GM23338 (cell line): ENCODE measurements around the gene CDIPT. TPM values are rescaled to one million over a fixed set of nuclear protein-coding genes. Genes with fewer than 3 reads are reported as not detected.

Experiments used
- ATAC-seq: fragments of 200-7000 bp; cut with Tn5 transposase; 3 replicates; pipeline ENCODE4 v1.9.1; 2020
- DNase-seq: peaks from one replicate; pipeline ENCODE4 v3.0.0-alpha.2; 2015; ENCODE audit warnings: low spot score
- H2AFZ ChIP-seq: fragments of 200-600 bp; sonication (generic); 2 replicates; pipeline ENCODE4 v1.8.0; 2016; ENCODE audit warnings: antibody characterized with exemption, mild to moderate bottlenecking, moderate library complexity
- H3F3A ChIP-seq: fragments of 200-600 bp; sonication (generic); replicated peaks from 2 replicates; pipeline ENCODE4 v1.8.0; 2017; ENCODE audit warnings: antibody characterized with exemption, mixed run types, low read depth
- H3K27ac ChIP-seq: fragments of 200-600 bp; sonication (generic); 2 replicates; pipeline ENCODE4 v1.6.1; 2016; ENCODE audit warnings: low read depth
- H3K27me3 ChIP-seq: fragments of 200-600 bp; sonication (generic); 2 replicates; pipeline ENCODE4 v1.8.0; 2016; ENCODE audit warnings: mild to moderate bottlenecking, mixed run types, moderate library complexity; ENCODE audit not compliant: insufficient read depth
- H3K36me3 ChIP-seq: fragments of 200-600 bp; sonication (generic); 2 replicates; pipeline ENCODE4 v1.8.0; 2016; ENCODE audit warnings: mild to moderate bottlenecking; ENCODE audit not compliant: insufficient read depth
- H3K4me1 ChIP-seq: fragments of 200-600 bp; sonication (generic); 2 replicates; pipeline ENCODE4 v1.8.0; 2016; ENCODE audit warnings: mild to moderate bottlenecking, moderate library complexity; ENCODE audit not compliant: insufficient read depth
- H3K4me2 ChIP-seq: fragments of 200-600 bp; sonication (generic); 2 replicates; pipeline ENCODE4 v1.7.1; 2017; ENCODE audit warnings: mixed run types
- H3K4me3 ChIP-seq: fragments of 200-600 bp; sonication (generic); 2 replicates; pipeline ENCODE4 v1.6.1; 2016; ENCODE audit warnings: mixed run types
- H3K79me2 ChIP-seq: fragments of 200-600 bp; sonication (generic); replicated peaks from 2 replicates; pipeline ENCODE4 v1.8.0; 2017; ENCODE audit warnings: mild to moderate bottlenecking; ENCODE audit not compliant: insufficient read depth
- H3K9me2 ChIP-seq: fragments of 200-600 bp; sonication (generic); 2 replicates; pipeline ENCODE4 v1.8.0; 2017; ENCODE audit not compliant: insufficient read depth
- H4K20me1 ChIP-seq: fragments of 200-600 bp; sonication (generic); replicated peaks from 2 replicates; pipeline ENCODE4 v1.8.0; 2017; ENCODE audit warnings: mild to moderate bottlenecking; ENCODE audit not compliant: insufficient read depth
- H3K27ac Mint-ChIP-seq: 2 replicates; pipeline ENCODE4 v1.8.0; 2020; ENCODE audit warnings: inconsistent platforms, mild to moderate bottlenecking, moderate library complexity, mixed read lengths
- H3K27me3 Mint-ChIP-seq: 3 replicates; pipeline ENCODE4 v1.8.0; 2022; ENCODE audit warnings: low read depth, mild to moderate bottlenecking, moderate library complexity, mixed read lengths, inconsistent platforms; ENCODE audit not compliant: insufficient read depth, poor library complexity
- H3K36me3 Mint-ChIP-seq: 3 replicates; pipeline ENCODE4 v1.8.0; 2021; ENCODE audit warnings: low read depth, mild to moderate bottlenecking, inconsistent platforms, moderate library complexity, mixed read lengths
- H3K4me1 Mint-ChIP-seq: 3 replicates; pipeline ENCODE4 v1.8.0; 2020; ENCODE audit warnings: mild to moderate bottlenecking, inconsistent platforms, mixed read lengths
- H3K4me3 Mint-ChIP-seq: 3 replicates; pipeline ENCODE4 v1.8.0; 2021; ENCODE audit warnings: moderate library complexity, mild to moderate bottlenecking, inconsistent platforms, mixed read lengths
- H3K9me3 Mint-ChIP-seq: 3 replicates; pipeline ENCODE4 v1.8.0; 2020; ENCODE audit warnings: moderate library complexity, mild to moderate bottlenecking, inconsistent platforms, mixed read lengths
- CREB1 ChIP-seq: fragments of 250-450 bp; sonication (Bioruptor Pico); IDR thresholded peaks from 2 replicates; pipeline ENCODE4 v1.5.0; 2020; ENCODE audit warnings: low read depth, mild to moderate bottlenecking, moderate library complexity
- EZH2 ChIP-seq: fragments of 200-600 bp; sonication (generic); IDR thresholded peaks from one replicate; pipeline ENCODE4 v1.8.0; 2017; ENCODE audit warnings: antibody characterized with exemption, mild to moderate bottlenecking, low read depth; ENCODE audit not compliant: unreplicated experiment
- EZH2phosphoT487 ChIP-seq: fragments of 200-600 bp; sonication (generic); IDR thresholded peaks from one replicate; pipeline ENCODE4 v1.8.1; 2018; ENCODE audit warnings: antibody characterized with exemption; ENCODE audit not compliant: unreplicated experiment
- JUNB ChIP-seq: IDR thresholded peaks from one replicate; pipeline ENCODE4 v1.6.1; 2016; ENCODE audit warnings: antibody characterized with exemption; ENCODE audit not compliant: unreplicated experiment
- ZNF331 ChIP-seq: fragments of 250-450 bp; sonication (Bioruptor Pico); IDR thresholded peaks from 2 replicates; pipeline ENCODE4 v1.5.0; 2020; ENCODE audit warnings: low read depth, mild to moderate bottlenecking, moderate library complexity
- polyA plus RNA-seq: library from polyadenylated mRNA; unstranded; fragments of >200 nt; fragmentation: Nextera tagmentation; extraction: Ambion mirVana; gene quantifications from 2 replicates; pipeline ENCODE4 v1.2.1, GENCODE V29; 2016
- total RNA-seq: library from RNA; depleted of rRNA; stranded (reverse); fragments of >200 nt; shearing (Covaris generic); gene quantifications from 2 replicates; pipeline ENCODE4 v1.2.3, GENCODE V29; 2014
- TF ChIP-seq, protein P1 (sequence below): IDR thresholded peaks from one replicate; pipeline ENCODE4 v1.6.1; 2018; ENCODE audit warnings: antibody characterized with exemption; ENCODE audit not compliant: unreplicated experiment
- TF ChIP-seq, protein P2 (sequence below): fragments of 250-450 bp; sonication (Bioruptor Pico); IDR thresholded peaks from 2 replicates; pipeline ENCODE4 v1.5.0; 2020; ENCODE audit warnings: mild to moderate bottlenecking, moderate library complexity

Gene CDIPT
- total and polyA plus RNA-seq, 2 experiments from 2014 or later, result 36.2 to 78.1 TPM

DNA sequence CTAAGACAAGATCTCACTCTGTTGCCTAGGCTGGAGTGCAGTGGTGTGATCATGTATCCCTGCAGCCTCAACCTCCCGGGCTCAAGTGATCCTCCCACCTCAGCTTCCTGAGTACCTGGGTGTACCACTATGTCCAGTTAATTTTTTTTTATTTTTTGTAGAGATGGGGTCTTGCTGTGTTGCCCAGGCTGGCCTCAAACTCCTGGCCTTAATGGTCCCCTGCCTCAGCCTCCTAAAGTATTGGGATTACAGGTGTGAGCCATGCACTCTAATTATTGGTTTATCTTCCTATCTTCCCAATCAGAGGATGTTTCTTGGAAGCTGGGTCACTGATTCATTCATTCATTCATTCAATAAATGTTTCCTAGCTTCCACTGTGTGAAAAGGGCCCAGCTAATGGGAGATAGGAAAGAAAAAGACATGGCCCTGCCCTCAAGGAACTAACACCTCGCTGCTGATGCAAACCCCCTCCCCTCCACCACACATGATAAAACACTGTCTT lies 45.7 kb upstream of the CDIPT start (continued):
- TF ChIP-seq, protein P1, sequence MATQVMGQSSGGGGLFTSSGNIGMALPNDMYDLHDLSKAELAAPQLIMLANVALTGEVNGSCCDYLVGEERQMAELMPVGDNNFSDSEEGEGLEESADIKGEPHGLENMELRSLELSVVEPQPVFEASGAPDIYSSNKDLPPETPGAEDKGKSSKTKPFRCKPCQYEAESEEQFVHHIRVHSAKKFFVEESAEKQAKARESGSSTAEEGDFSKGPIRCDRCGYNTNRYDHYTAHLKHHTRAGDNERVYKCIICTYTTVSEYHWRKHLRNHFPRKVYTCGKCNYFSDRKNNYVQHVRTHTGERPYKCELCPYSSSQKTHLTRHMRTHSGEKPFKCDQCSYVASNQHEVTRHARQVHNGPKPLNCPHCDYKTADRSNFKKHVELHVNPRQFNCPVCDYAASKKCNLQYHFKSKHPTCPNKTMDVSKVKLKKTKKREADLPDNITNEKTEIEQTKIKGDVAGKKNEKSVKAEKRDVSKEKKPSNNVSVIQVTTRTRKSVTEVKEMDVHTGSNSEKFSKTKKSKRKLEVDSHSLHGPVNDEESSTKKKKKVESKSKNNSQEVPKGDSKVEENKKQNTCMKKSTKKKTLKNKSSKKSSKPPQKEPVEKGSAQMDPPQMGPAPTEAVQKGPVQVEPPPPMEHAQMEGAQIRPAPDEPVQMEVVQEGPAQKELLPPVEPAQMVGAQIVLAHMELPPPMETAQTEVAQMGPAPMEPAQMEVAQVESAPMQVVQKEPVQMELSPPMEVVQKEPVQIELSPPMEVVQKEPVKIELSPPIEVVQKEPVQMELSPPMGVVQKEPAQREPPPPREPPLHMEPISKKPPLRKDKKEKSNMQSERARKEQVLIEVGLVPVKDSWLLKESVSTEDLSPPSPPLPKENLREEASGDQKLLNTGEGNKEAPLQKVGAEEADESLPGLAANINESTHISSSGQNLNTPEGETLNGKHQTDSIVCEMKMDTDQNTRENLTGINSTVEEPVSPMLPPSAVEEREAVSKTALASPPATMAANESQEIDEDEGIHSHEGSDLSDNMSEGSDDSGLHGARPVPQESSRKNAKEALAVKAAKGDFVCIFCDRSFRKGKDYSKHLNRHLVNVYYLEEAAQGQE, result no peak
- TF ChIP-seq EZH2phosphoT487, result no peak
- TF ChIP-seq, protein P2, sequence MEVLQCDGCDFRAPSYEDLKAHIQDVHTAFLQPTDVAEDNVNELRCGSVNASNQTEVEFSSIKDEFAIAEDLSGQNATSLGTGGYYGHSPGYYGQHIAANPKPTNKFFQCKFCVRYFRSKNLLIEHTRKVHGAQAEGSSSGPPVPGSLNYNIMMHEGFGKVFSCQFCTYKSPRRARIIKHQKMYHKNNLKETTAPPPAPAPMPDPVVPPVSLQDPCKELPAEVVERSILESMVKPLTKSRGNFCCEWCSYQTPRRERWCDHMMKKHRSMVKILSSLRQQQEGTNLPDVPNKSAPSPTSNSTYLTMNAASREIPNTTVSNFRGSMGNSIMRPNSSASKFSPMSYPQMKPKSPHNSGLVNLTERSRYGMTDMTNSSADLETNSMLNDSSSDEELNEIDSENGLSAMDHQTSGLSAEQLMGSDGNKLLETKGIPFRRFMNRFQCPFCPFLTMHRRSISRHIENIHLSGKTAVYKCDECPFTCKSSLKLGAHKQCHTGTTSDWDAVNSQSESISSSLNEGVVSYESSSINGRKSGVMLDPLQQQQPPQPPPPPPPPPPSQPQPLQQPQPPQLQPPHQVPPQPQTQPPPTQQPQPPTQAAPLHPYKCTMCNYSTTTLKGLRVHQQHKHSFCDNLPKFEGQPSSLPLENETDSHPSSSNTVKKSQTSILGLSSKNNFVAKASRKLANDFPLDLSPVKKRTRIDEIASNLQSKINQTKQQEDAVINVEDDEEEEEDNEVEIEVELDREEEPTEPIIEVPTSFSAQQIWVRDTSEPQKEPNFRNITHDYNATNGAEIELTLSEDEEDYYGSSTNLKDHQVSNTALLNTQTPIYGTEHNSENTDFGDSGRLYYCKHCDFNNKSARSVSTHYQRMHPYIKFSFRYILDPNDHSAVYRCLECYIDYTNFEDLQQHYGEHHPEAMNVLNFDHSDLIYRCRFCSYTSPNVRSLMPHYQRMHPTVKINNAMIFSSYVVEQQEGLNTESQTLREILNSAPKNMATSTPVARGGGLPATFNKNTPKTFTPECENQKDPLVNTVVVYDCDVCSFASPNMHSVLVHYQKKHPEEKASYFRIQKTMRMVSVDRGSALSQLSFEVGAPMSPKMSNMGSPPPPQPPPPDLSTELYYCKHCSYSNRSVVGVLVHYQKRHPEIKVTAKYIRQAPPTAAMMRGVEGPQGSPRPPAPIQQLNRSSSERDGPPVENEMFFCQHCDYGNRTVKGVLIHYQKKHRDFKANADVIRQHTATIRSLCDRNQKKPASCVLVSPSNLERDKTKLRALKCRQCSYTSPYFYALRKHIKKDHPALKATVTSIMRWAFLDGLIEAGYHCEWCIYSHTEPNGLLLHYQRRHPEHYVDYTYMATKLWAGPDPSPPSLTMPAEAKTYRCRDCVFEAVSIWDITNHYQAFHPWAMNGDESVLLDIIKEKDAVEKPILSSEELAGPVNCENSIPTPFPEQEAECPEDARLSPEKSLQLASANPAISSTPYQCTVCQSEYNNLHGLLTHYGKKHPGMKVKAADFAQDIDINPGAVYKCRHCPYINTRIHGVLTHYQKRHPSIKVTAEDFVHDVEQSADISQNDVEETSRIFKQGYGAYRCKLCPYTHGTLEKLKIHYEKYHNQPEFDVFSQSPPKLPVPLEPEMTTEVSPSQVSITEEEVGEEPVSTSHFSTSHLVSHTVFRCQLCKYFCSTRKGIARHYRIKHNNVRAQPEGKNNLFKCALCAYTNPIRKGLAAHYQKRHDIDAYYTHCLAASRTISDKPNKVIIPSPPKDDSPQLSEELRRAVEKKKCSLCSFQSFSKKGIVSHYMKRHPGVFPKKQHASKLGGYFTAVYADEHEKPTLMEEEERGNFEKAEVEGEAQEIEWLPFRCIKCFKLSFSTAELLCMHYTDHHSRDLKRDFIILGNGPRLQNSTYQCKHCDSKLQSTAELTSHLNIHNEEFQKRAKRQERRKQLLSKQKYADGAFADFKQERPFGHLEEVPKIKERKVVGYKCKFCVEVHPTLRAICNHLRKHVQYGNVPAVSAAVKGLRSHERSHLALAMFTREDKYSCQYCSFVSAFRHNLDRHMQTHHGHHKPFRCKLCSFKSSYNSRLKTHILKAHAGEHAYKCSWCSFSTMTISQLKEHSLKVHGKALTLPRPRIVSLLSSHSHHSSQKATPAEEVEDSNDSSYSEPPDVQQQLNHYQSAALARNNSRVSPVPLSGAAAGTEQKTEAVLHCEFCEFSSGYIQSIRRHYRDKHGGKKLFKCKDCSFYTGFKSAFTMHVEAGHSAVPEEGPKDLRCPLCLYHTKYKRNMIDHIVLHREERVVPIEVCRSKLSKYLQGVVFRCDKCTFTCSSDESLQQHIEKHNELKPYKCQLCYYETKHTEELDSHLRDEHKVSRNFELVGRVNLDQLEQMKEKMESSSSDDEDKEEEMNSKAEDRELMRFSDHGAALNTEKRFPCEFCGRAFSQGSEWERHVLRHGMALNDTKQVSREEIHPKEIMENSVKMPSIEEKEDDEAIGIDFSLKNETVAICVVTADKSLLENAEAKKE (CRISPR knock-in tag), result no peak

DNA sequence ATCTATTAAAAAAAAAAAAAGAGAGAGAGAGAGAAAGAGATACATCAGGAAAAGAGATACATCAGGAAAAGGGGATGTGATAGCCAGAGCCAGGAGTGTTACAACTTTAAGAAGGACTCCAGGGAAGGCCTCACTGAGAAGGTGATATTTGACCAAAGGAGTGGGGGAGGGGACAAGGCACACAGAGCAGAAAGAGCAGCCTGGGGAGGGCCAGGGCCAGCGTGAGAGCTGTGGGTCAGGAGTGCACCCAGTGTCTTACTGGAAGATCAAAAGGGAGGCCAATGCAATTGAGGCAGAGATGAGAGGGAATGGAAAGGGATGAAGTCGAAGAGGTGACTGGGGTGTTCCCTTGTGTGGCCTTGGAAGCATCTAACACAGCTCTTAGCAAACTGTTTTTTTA lies 44.9 kb upstream of the CDIPT start:
- peak; percentile 14; the same call in 2 of the 3 replicates for ATAC-seq
- Histone ChIP-seq H3K79me2 (peaks cover 2% of the 10 kb centered on the region; the same call in 1 of the 2 replicates), H3K36me3 (no peaks in the 10 kb centered on the region), H4K20me1 (peaks cover 6% of the 10 kb centered on the region; the same call in 1 of the 2 replicates), H3K4me2 (no peak overlapping the region), H2AFZ (no peak overlapping the region), H3K27ac (no peak overlapping the region), H3K27me3 (no peaks in the 10 kb centered on the region), H3K4me3 (no peak overlapping the region), H3K4me1 (peaks cover 6% of the 10 kb centered on the region; the same call in 1 of the 2 replicates), H3K9me2 (no peaks in the 10 kb centered on the region), H3F3A (no peaks in the 10 kb centered on the region)
- Mint-ChIP-seq H3K27ac (peak overlapping the region; percentile 53; the same call in 1 of the 2 replicates), H3K9me3 (no peaks in the 10 kb centered on the region), H3K4me1 (peaks cover 16% of the 10 kb centered on the region), H3K27me3 (peaks cover 12% of the 10 kb centered on the region), H3K4me3 (no peak overlapping the region), H3K36me3 (peaks cover 15% of the 10 kb centered on the region)
- DNase-seq, result no peak
- TF ChIP-seq JUNB (no peak), ZNF331 (CRISPR knock-in tag) (no peak), CREB1 (CRISPR knock-in tag) (no peak), EZH2 (no peak)
- TF ChIP-seq, protein P1, result no peak
